ENCODE data around the gene RBM19.

- TF ChIP-seq CTCF (IDR thresholded peaks at IDR 0.05 in 8 of 11, conservative IDR thresholded peaks at IDR 0.05 in 3 of 11), result no peak
- no peak for TF ChIP-seq POLR2A (IDR thresholded peaks at IDR 0.05)
- TF ChIP-seq POLR2AphosphoS5 (IDR thresholded peaks at IDR 0.05), result no peak
Measured at GRCh38 chr12:113955109-113955970, 10.8 kb downstream of the RBM19 start.
